Measurements from ENCODE around the gene SEZ6.
"Not testable (repeated sequence)": the region's sequence is repeated elsewhere in the genome, so short reads cannot be mapped to it uniquely, and the experiment has no call there.

Gene SEZ6

DNA sequence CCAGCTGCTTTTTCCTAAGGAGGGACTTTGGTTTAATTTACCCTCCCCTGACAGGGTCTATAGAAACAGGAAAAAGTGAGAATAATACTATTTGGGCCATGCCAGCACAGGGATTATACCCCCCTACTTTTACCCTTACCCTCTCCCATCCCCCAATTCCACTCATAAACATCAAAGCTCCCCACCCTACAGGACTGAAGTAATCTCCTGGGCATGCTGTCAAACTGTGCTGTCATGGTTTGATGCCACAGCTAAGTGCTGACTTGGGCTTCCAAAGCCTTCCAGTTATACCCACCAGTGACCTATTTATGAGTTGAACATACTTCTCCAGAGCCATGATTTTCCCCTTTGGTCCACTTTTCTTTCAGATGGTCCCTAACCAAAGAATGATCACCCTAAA, 67.3 kb downstream of the SEZ6 start:
- H3K4me3 ChIP-seq (ENCODE audit: control insufficient read depth, low read depth, low read length): no peak overlapping the region
- no peak for DNase-seq (ENCODE audit: low read depth)
- TF ChIP-seq, protein P1, sequence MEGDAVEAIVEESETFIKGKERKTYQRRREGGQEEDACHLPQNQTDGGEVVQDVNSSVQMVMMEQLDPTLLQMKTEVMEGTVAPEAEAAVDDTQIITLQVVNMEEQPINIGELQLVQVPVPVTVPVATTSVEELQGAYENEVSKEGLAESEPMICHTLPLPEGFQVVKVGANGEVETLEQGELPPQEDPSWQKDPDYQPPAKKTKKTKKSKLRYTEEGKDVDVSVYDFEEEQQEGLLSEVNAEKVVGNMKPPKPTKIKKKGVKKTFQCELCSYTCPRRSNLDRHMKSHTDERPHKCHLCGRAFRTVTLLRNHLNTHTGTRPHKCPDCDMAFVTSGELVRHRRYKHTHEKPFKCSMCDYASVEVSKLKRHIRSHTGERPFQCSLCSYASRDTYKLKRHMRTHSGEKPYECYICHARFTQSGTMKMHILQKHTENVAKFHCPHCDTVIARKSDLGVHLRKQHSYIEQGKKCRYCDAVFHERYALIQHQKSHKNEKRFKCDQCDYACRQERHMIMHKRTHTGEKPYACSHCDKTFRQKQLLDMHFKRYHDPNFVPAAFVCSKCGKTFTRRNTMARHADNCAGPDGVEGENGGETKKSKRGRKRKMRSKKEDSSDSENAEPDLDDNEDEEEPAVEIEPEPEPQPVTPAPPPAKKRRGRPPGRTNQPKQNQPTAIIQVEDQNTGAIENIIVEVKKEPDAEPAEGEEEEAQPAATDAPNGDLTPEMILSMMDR (IDR thresholded peaks at IDR 0.05; ENCODE audit: control insufficient read depth, insufficient read depth, low read depth, low read length, missing control alignments): no peak

DNA sequence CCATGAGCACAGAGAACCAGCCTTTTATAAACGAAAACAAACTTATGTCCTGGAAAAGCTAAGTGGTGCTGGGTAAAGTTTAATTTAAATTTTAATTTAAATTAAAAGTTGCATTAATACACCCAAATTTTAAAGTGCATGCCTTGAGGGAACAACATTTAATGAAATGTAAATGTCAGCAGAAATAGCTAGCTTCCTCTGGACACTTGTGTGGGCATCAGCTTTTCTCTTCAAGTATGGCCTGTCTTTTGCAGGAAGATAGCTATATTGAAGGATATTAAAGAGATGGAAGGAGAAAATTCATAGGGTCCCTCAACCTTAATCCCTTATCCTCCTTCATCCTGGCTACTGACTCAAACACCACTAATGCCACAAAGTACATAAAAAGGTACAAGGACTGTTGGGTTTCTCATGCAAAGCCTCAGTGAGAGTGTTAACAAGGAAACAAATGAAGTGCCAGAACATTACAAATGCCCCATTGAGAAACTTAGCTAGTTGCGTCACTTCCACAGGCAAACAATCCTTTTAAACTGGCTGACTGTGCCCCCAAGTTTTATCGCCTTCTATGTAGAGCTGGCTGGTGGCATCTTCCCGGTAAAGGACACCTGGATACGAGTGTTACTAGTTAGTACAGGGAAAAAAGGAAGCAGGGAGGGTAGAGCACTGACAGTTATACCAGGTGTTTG, 68.6 kb downstream of the SEZ6 start:
- TF ChIP-seq, protein P1 (IDR thresholded peaks at IDR 0.05; ENCODE audit: control insufficient read depth, insufficient read depth, low read depth, low read length, missing control alignments): no peak
- H3K4me3 ChIP-seq (ENCODE audit: control insufficient read depth, low read depth, low read length): no peak overlapping the region
- DNase-seq (ENCODE audit: low read depth): no peak

DNA sequence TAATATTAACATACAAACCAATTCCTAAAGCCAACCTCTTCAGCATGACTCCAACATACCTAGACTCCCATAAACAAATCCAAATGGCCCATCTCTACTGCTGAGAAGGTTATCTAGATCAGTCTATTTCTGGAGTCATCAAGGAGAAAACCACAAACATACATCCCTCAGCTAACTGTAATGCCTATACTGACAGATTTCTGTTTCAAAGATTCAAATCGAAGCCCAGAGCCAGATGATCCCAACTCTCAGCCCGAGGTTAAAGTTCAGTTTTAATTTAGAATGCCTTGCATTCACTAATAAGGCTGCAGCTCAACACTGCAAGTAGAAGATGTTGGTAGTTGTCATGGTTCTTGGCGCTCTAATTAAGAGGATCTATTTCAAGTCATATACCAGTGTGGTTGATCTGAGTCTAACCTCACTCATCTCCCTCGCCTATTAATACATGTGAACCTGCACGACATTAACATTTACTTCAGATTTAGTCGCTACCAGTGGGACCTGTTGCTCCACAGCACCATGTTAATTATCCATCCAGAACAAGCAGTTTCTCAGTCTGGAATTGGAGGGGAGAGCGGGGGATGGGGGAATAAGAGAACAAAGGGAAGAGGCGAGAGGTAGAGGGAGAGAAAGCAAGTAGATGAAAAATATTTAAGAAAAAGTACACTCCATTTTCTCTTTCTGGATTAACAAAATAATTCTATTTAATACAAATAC, 69.9 kb downstream of the SEZ6 start:
- H3K4me3 ChIP-seq (ENCODE audit: control insufficient read depth, low read depth, low read length): no peak overlapping the region
- TF ChIP-seq, protein P1 (IDR thresholded peaks at IDR 0.05; ENCODE audit: control insufficient read depth, insufficient read depth, low read depth, low read length, missing control alignments): no peak
- no peak for DNase-seq (ENCODE audit: low read depth)

DNA sequence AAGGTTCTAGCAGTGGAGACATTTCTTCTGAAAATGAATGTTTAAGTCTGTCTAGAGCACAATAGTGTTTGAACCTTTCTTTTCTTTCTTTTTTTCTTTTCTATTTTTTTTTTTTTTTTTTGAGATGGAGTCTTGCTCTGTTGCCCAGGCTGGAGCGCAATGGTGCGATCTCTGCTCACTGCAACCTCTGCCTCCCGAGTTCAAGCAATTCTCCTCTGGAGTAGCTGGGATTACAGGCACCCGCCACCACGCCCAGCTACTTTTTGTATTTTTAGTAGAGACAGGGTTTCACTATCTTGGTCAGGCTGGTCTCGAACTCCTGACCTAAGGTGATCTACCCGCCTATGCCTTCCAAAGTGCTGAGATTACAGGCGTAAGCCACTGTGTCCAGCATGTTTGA, 71.3 kb downstream of the SEZ6 start:
- not testable (repeated sequence) for DNase-seq (ENCODE audit: low read depth); H3K4me3 ChIP-seq (ENCODE audit: control insufficient read depth, low read depth, low read length)

DNA sequence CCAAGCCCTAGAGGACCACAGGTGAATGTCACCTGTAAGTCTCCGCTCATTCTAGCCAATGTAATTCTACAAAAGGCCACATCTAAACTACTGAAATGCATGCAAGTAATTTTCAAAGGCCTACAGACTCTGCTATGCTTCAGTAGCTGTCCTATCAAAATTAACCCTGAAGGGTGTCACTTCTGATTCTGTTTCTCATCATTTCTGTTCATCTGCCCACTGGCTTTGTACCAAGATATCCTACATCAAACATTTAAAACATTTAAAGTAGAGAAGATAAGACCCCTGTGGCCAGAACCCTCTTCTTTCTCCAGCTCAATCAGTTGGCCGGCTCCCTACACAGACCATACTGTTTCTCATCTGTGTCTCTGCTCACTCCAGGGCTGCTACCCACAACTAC, 76.0 kb downstream of the SEZ6 start:
- TF ChIP-seq, protein P1 (IDR thresholded peaks at IDR 0.05; ENCODE audit: control insufficient read depth, insufficient read depth, low read depth, low read length, missing control alignments): no peak
- no peak for DNase-seq (ENCODE audit: low read depth)
- H3K4me3 ChIP-seq (ENCODE audit: control insufficient read depth, low read depth, low read length): no peak overlapping the region

DNA sequence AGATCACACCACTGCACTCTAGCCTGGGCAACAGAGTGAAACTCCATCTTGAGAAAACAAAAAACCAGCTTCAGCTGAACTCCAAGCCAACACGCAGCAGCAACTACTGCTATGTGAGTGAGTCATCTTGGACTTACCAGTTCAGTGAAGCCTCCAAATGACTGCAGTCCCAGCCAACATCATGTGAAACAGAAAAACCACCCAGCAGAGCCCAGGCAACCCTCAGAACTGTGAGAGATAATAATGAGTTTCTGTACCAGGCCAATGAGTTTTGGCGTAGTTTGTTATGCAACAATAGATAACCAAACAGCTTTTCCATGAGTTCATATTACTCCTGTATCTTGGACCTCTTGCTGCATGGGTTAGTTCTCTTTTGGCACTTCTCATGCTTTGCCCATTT, 77.8 kb downstream of the SEZ6 start:
- TF ChIP-seq, protein P1 (IDR thresholded peaks at IDR 0.05; ENCODE audit: control insufficient read depth, insufficient read depth, low read depth, low read length, missing control alignments): no peak
- no peak for DNase-seq (ENCODE audit: low read depth)
- H3K4me3 ChIP-seq (ENCODE audit: control insufficient read depth, low read depth, low read length): no peak overlapping the region

DNA sequence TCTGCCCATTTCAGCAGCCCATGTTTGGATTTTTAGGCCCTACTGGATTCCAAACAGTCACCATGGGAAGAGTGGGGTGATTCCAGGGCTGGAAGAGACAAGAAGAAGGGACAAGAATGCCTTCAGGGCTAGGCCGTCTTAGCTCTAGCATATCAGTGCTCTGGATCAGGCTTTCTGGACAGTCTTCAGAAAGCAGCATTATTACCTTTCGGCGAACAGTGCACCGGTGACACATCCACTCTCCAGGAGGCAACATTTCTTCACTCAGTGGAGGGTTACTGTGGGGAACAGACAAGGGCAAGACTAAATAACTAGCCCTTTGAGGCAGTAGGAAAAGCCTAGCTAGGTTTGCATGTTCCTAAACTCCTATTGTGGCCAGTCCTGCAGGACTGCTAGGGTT, 79.0 kb downstream of the SEZ6 start:
- TF ChIP-seq, protein P1 (IDR thresholded peaks at IDR 0.05; ENCODE audit: control insufficient read depth, insufficient read depth, low read depth, low read length, missing control alignments): no peak
- no peak for DNase-seq (ENCODE audit: low read depth)
- H3K4me3 ChIP-seq (ENCODE audit: control insufficient read depth, low read depth, low read length): no peak overlapping the region

Data from AG09309 (cell line).